B cell (primary cell): ENCODE measurements around the gene PDZD2. TPM values are rescaled to one million over a fixed set of nuclear protein-coding genes. Genes with fewer than 3 reads are reported as not detected.
"Not testable (repeated sequence)": the region's sequence is repeated elsewhere in the genome, so short reads cannot be mapped to it uniquely, and the experiment has no call there.

ENCODE experiments used
- ATAC-seq: fragments of 200-7000 bp; cut with Tn5 transposase; one replicate; pipeline ENCODE4 v1.10.0; 2021; ENCODE audit warnings: low read depth, mild to moderate bottlenecking, moderate number of reproducible peaks, moderate library complexity
- CTCF ChIA-PET: fragments of 350-600 bp; sonication (Branson Sonifier 250); formaldehyde crosslinking; loops from one replicate; lab custom pipeline; 2021; ENCODE audit warnings: antibody characterized with exemption, inconsistent platforms; lab: Charles Lee
- POLR2A ChIA-PET: fragments of 350-600 bp; sonication (Branson Sonifier 250); formaldehyde crosslinking; loops from one replicate; lab custom pipeline; 2021; ENCODE audit warnings: antibody characterized with exemption; lab: Charles Lee
- DNase-seq: peaks from one replicate; pipeline ENCODE4 v3.0.0; 2013
- H2AFZ ChIP-seq: 2 replicates; pipeline ENCODE4 v1.6.1; 2012; ENCODE audit warnings: mild to moderate bottlenecking, low read depth, low read length; ENCODE audit not compliant: insufficient read depth, poor library complexity, severe bottlenecking
- H3K27ac ChIP-seq, 2 donors: 1 replicate in 1 of 2; 2 replicates in 1 of 2; pipeline ENCODE4 v1.5.1; 2012 to 2013; ENCODE audit warnings: low read length in 2 of 2, mild to moderate bottlenecking in 2 of 2, moderate library complexity in 1 of 2
- H3K27me3 ChIP-seq, 4 experiments: fragments of 200-600 bp in 1 of 4; sonication (generic) in 1 of 4; replicated peaks in 1 of 4; 1 replicate in 2 of 4; 2 replicates in 2 of 4; pipeline versions ENCODE4 v1.6.1 to v1.7.0; 2013 to 2016; ENCODE audit warnings: low read length in 3 of 4, mild to moderate bottlenecking in 2 of 4, mixed read lengths in 1 of 4, moderate library complexity in 1 of 4; ENCODE audit not compliant: insufficient read depth in 4 of 4, control insufficient read depth in 3 of 4; ENCODE audit errors: control extremely low read depth in 1 of 4
- H3K36me3 ChIP-seq, 2 experiments: replicated peaks in 1 of 2; 1 replicate in 1 of 2; 2 replicates in 1 of 2; pipeline versions ENCODE4 v1.6.1 to v1.7.1; 2013; ENCODE audit warnings: low read length in 1 of 2; ENCODE audit not compliant: insufficient read depth in 2 of 2, control insufficient read depth in 1 of 2; ENCODE audit errors: control extremely low read depth in 1 of 2, extremely low read depth in 1 of 2
- H3K4me1 ChIP-seq, 2 donors: fragments of 200-600 bp in 1 of 2; sonication (generic) in 1 of 2; 1 replicate in 1 of 2; 2 replicates in 1 of 2; pipeline versions ENCODE4 v1.5.1 to v1.6.1; 2013 to 2017; ENCODE audit warnings: low read length in 2 of 2; ENCODE audit not compliant: control insufficient read depth in 2 of 2, insufficient read depth in 2 of 2
- H3K4me2 ChIP-seq: replicated peaks from 2 replicates; pipeline ENCODE3; 2012; ENCODE audit warnings: mild to moderate bottlenecking, low read depth, low read length; ENCODE audit not compliant: poor library complexity, severe bottlenecking
- H3K4me3 ChIP-seq, 5 experiments: fragments of 200-600 bp in 1 of 5; sonication (generic) in 1 of 5; 1 replicate in 3 of 5; 2 replicates in 2 of 5; pipeline versions ENCODE4 v1.5.1 to v1.7.0; 2011 to 2016; ENCODE audit warnings: low read length in 4 of 5, mild to moderate bottlenecking in 4 of 5, low read depth in 2 of 5, control low read depth in 1 of 5, moderate library complexity in 1 of 5; ENCODE audit not compliant: insufficient read depth in 1 of 5; ENCODE audit errors: control extremely low read depth in 1 of 5, extremely low read depth in 1 of 5
- H3K79me2 ChIP-seq: fragments of 200-600 bp; sonication (generic); one replicate; pipeline ENCODE4 v1.6.0; 2016; ENCODE audit warnings: low read length; ENCODE audit not compliant: control insufficient read depth, insufficient read depth
- H3K9ac ChIP-seq: fragments of 200-600 bp; sonication (generic); 2 replicates; pipeline ENCODE4 v1.6.1; 2017; ENCODE audit warnings: mild to moderate bottlenecking, low read length, moderate library complexity
- H3K9me3 ChIP-seq, 3 donors: one replicate each; pipeline versions ENCODE4 v1.6.1 to v1.7.1; 2013; ENCODE audit warnings: low read length in 2 of 3; ENCODE audit not compliant: control insufficient read depth in 2 of 3, insufficient read depth in 1 of 3; ENCODE audit errors: control extremely low read depth in 1 of 3
- H4K20me1 ChIP-seq: 2 replicates; pipeline ENCODE4 v1.6.0; 2012; ENCODE audit warnings: mild to moderate bottlenecking, low read length; ENCODE audit not compliant: insufficient read depth, control insufficient read depth, poor library complexity, severe bottlenecking
- H3K27ac Mint-ChIP-seq: one replicate; pipeline ENCODE4 v1.8.0; 2021; ENCODE audit warnings: mixed read lengths
- H3K27me3 Mint-ChIP-seq: one replicate; pipeline ENCODE4 v1.8.0; 2021; ENCODE audit warnings: mixed read lengths
- H3K4me1 Mint-ChIP-seq: one replicate; pipeline ENCODE4 v1.8.0; 2021; ENCODE audit warnings: mixed read lengths
- H3K4me3 Mint-ChIP-seq: one replicate; pipeline ENCODE4 v1.8.0; 2021; ENCODE audit warnings: mixed read lengths
- H3K9me3 Mint-ChIP-seq: one replicate; pipeline ENCODE4 v1.8.0; 2022; ENCODE audit warnings: mixed read lengths; ENCODE audit not compliant: insufficient read depth
- CTCF ChIP-seq: fragments of 200-600 bp; IDR thresholded peaks from one replicate; pipeline ENCODE4 v1.8.0; 2022; ENCODE audit warnings: antibody characterized with exemption, mild to moderate bottlenecking
- EZH2 ChIP-seq: IDR thresholded peaks from 2 replicates; pipeline ENCODE4 v1.6.1; 2012; ENCODE audit warnings: borderline replicate concordance, low read depth, mild to moderate bottlenecking, moderate library complexity, low read length; ENCODE audit not compliant: insufficient read depth, poor library complexity, severe bottlenecking
- WGBS: methylation state at CpG from one replicate; pipeline ENCODE4 v1.1.5; 2013; ENCODE audit warnings: missing lambda C conversion rate; ENCODE audit not compliant: insufficient coverage; 5-methylcytosine and 5-hydroxymethylcytosine counted together
- intact Hi-C: fragments of 100-400 bp; cut with micrococcal nuclease; formaldehyde crosslinking; loops from one replicate; pipeline ENCODE4 v1.10.0; 2022
- polyA plus RNA-seq: library from polyadenylated mRNA; depleted of rRNA; stranded (reverse); fragments of >200 nt; gene quantifications from 2 replicates; pipeline ENCODE4 v1.2.3, GENCODE V29; 2012
- total RNA-seq, 2 donors: library from RNA; stranded (reverse); fragments of 120-200 nt in 1 of 2; gene quantifications; 1 replicate in 1 of 2; 2 replicates in 1 of 2; pipeline versions ENCODE4 v1.2.3 to v1.2.4, GENCODE V29; 2013 to 2022

PDZD2 gene
- total and polyA plus RNA-seq, 2 donors (not counting 1 experiment from before 2014, with no cell fraction given) = not detected

DNA sequence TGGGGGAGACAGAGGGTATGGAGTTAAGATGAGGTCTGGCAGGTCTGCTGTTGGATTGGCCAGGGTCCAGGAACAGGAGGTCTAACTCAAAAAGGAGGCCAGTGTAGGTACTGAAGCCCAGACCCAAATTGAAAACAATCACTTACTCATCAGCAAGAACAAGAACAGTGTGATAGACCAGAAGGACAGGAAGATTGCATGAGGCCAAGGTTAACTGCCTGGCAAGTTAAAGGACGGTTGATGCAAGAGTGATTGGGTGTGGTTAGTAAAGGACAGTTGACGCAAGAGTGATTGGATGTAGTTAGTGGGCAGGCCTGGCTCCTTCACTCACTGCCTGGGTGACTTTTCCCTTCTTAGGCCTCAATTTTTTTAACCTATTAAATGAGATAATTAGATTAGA is 132.6 kb downstream of the PDZD2 start:
- Mint-ChIP-seq H3K27me3 (no peaks in the 10 kb centered on the region), H3K4me3 (no peak overlapping the region), H3K27ac (no peak overlapping the region), H3K9me3 (no peaks in the 10 kb centered on the region), H3K4me1 (peaks cover 22% of the 10 kb centered on the region)
- Histone ChIP-seq H3K36me3 (no peaks in the 10 kb centered on the region), H3K27me3 (no peaks in the 10 kb centered on the region), H3K27ac (no peak overlapping the region), H3K4me3 (no peak overlapping the region), H3K9ac (no peak overlapping the region), H3K4me2 (no peak overlapping the region), H3K79me2 (no peaks in the 10 kb centered on the region), H4K20me1 (no peaks in the 10 kb centered on the region), H3K4me1 (peaks cover 0 to 5% of the 10 kb centered on the region in 2 donors), H2AFZ (no peak overlapping the region), H3K9me3 (no peaks in the 10 kb centered on the region)
- ChIA-PET POLR2A (no interaction called here), CTCF (no interaction called here)
- DNase-seq (no peak), ATAC-seq (no peak)
- TF ChIP-seq EZH2 (no peak), CTCF (no peak)
- 50% methylated on average over 1 of the region's 2 CpGs for WGBS
- intact Hi-C loops = no loop called here

GRCh38 chr5:31776294-31776693 is 137.4 kb downstream of the PDZD2 start:
- H3K36me3 ChIP-seq, H3K79me2 ChIP-seq, CTCF ChIA-PET, POLR2A ChIA-PET, intact Hi-C loops, DNase-seq, H3K4me1 ChIP-seq, H3K27ac Mint-ChIP-seq, H3K9me3 Mint-ChIP-seq, H4K20me1 ChIP-seq, H3K4me3 Mint-ChIP-seq, H3K4me3 ChIP-seq, ATAC-seq, H3K9me3 ChIP-seq, H3K4me2 ChIP-seq, H3K27me3 Mint-ChIP-seq, H3K27me3 ChIP-seq, H3K9ac ChIP-seq, H2AFZ ChIP-seq, H3K27ac ChIP-seq: not testable (repeated sequence)
- no CpG with 5 or more reads among the region's 6 CpGs for WGBS
- peaks cover 15% of the 10 kb centered on the region for H3K4me1 Mint-ChIP-seq
